Caki2 (cell line): ENCODE data around the gene ATP2A1. TPM values are rescaled to one million over a fixed set of nuclear protein-coding genes. Genes with fewer than 3 reads are reported as not detected.
"Not testable (repeated sequence)": the region's sequence is repeated elsewhere in the genome, so short reads cannot be mapped to it uniquely, and the experiment has no call there.

Experiments
- DNase-seq: peaks from one replicate; pipeline ENCODE4 v3.0.0-alpha.2; 2015; ENCODE audit warnings: low read depth
- in situ Hi-C: cut with HindIII; loops from 2 replicates; pipeline ENCODE4 v1.10.0; 2016; ENCODE audit warnings: low sequenced_read_pairs, low pct_unique_long_range_greater_than_20kb, mixed read lengths
- total RNA-seq: library from RNA; depleted of rRNA; stranded (reverse); fragments of >200 nt; shearing (Covaris generic); gene quantifications from 2 replicates; pipeline ENCODE4 v1.2.3, GENCODE V29; 2014; ENCODE audit warnings: low replicate concordance

The ATP2A1 gene
- total RNA-seq, 1 experiment from 2014 or later: 0.71 TPM

GRCh38 chr16:28876973-28877654, 1.2 kb upstream of the ATP2A1 start:
- DNase-seq: no peak
- in situ Hi-C loops: no loop called here

GRCh38 chr16:28877655-28878000, 660 bp upstream of the ATP2A1 start:
- in situ Hi-C loops: no loop called here
- no peak for DNase-seq

GRCh38 chr16:28879261-28879840, 1.1 kb downstream of the ATP2A1 start:
- no peak for DNase-seq
- in situ Hi-C loops: no loop called here

GRCh38 chr16:28879841-28880588, 1.7 kb downstream of the ATP2A1 start:
- DNase-seq: peak; percentile 86
- in situ Hi-C loops: no loop called here

- no peak for DNase-seq
- in situ Hi-C loops: no loop called here
Observed at GRCh38 chr16:28880589-28880915, 2.3 kb downstream of the ATP2A1 start.

GRCh38 chr16:28880955-28881354, 2.7 kb downstream of the ATP2A1 start:
- DNase-seq: no peak
- in situ Hi-C loops: no loop called here

GRCh38 chr16:28881565-28881964, 3.3 kb downstream of the ATP2A1 start:
- DNase-seq, in situ Hi-C loops: not testable (repeated sequence)

- in situ Hi-C loops: no loop called here
- no peak for DNase-seq
Observed at GRCh38 chr16:28882551-28883160, 4.4 kb downstream of the ATP2A1 start.

GRCh38 chr16:28883221-28883996, 5.1 kb downstream of the ATP2A1 start:
- DNase-seq: no peak
- in situ Hi-C loops: no loop called here

GRCh38 chr16:28884045-28884444, 5.8 kb downstream of the ATP2A1 start:
- DNase-seq: no peak
- in situ Hi-C loops: no loop called here

GRCh38 chr16:28886945-28887344, 8.7 kb downstream of the ATP2A1 start:
- in situ Hi-C loops: no loop called here
- DNase-seq: no peak

GRCh38 chr16:28890355-28890754, 12.1 kb downstream of the ATP2A1 start:
- DNase-seq, in situ Hi-C loops: not testable (repeated sequence)

- in situ Hi-C loops: no loop called here
- DNase-seq: no peak
Observed at GRCh38 chr16:28891964-28892890, 13.9 kb downstream of the ATP2A1 start.

- DNase-seq: no peak
- in situ Hi-C loops: no loop called here
Observed at GRCh38 chr16:28893291-28893690, 15.0 kb downstream of the ATP2A1 start.

- in situ Hi-C loops: no loop called here
- no peak for DNase-seq
Observed at GRCh38 chr16:28895609-28896008, 17.3 kb downstream of the ATP2A1 start.

GRCh38 chr16:28897826-28898225, 19.5 kb downstream of the ATP2A1 start:
- DNase-seq: no peak
- in situ Hi-C loops: no loop called here

GRCh38 chr16:28898266-28898665, 20.0 kb downstream of the ATP2A1 start:
- DNase-seq: no peak
- in situ Hi-C loops: no loop called here

- in situ Hi-C loops: no loop called here
- no peak for DNase-seq
Observed at GRCh38 chr16:28898942-28899341, 20.7 kb downstream of the ATP2A1 start.
